ENCODE results near the gene TRPT1.

TRPT1 gene, protein sequence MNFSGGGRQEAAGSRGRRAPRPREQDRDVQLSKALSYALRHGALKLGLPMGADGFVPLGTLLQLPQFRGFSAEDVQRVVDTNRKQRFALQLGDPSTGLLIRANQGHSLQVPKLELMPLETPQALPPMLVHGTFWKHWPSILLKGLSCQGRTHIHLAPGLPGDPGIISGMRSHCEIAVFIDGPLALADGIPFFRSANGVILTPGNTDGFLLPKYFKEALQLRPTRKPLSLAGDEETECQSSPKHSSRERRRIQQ

GRCh38 chr11:64225608-64226506, at the start of gene TRPT1, which contains the start of gene NUDT22:
Gene TRPT1, minus strand, starts transcription at chr11:64226186. Its CDS starts 326 bp downstream, at chr11:64225860.
Gene NUDT22, plus strand, starts transcription at chr11:64226274. Its CDS starts 379 bp downstream, at chr11:64226653.
- peak; percentile 88 for DNase-seq (ENCODE audit: low read depth, low spot score)

GRCh38 chr11:64275031-64275800, 49.2 kb upstream of the TRPT1 start:
- no peak for DNase-seq (ENCODE audit: low read depth, low spot score)

- peak; percentile 95 for DNase-seq (ENCODE audit: low read depth, low spot score)
Observed at GRCh38 chr11:64269540-64270220, 43.7 kb upstream of the TRPT1 start.

- DNase-seq (ENCODE audit: low read depth, low spot score), result no peak
Observed at GRCh38 chr11:64268893-64269539, 43.0 kb upstream of the TRPT1 start.

- no peak for DNase-seq (ENCODE audit: low read depth, low spot score)
Observed at GRCh38 chr11:64268025-64268892, 42.3 kb upstream of the TRPT1 start.

GRCh38 chr11:64267207-64267945, 41.4 kb upstream of the TRPT1 start:
- DNase-seq (ENCODE audit: low read depth, low spot score), result no peak

GRCh38 chr11:64266339-64266738, 40.4 kb upstream of the TRPT1 start:
- no peak for DNase-seq (ENCODE audit: low read depth, low spot score)

DNA sequence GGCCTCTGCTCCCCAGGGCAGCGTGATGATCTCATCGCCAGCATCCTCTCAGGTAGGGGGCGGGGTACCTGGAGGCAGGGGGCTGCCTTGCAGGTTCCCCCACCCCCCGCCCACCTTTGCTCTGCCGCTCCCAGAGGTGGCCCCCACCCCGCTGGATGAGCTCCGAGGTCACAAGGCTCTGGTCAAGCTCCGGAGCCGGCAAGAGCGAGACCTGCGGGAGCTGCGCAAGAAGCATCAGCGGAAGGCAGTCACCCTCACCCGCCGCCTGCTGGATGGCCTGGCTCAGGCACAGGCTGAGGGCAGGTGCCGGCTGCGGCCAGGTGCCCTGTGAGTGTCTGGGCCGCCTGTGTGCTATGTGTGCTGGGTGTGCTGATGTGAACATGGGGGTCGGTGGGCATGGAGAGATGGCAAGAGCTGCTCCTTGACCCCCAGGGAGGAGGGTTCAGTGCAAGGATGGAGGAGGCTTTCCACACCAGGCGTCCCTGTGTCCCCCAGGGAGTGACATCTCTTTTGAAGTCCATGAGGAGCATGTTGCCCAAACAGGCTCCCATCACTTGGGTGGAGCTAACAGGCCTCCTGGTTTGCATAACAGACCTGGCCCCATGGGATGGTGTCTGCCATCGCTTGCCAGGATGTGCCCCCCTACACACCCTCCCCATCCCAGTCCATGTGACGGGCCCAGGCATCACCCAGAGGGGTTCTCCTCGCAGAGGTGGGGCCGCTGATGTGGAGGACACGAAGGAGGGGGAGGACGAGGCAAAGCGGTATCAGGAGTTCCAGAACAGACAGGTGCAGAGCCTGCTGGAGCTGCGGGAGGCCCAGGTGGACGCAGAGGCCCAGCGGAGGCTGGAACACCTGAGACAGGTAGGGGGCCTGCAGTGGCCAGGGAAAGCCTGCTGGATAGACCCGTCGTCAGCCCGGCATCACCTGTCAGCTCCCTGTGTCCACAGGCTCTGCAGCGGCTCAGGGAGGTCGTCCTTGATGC, 39.5 kb upstream of the TRPT1 start:
- no peak for DNase-seq (ENCODE audit: low read depth, low spot score)

DNA sequence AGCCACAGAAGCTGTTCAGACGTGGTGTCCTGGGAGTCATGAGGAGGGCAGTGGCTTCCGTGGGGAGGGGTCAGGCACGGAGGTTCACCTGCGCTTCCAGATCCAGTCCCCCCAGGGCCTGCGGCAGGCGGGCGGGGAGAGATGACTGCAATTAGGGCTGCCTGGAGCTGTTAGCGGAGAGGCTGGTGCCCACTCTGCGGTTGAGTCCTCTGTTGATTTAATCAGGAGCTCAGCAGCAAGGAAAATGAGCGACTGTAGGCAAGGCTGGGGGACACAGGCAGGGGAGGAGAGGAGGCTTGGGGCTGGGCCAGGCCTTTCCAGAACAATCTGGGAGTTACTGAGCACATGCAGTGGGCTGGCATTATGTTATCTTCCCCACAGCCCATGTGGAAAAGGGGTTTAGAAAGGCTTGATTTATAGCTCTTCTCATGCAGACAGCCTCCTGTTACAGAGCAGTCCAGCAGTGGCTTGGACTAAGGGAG, 38.4 kb upstream of the TRPT1 start:
- no peak for DNase-seq (ENCODE audit: low read depth, low spot score)

DNA sequence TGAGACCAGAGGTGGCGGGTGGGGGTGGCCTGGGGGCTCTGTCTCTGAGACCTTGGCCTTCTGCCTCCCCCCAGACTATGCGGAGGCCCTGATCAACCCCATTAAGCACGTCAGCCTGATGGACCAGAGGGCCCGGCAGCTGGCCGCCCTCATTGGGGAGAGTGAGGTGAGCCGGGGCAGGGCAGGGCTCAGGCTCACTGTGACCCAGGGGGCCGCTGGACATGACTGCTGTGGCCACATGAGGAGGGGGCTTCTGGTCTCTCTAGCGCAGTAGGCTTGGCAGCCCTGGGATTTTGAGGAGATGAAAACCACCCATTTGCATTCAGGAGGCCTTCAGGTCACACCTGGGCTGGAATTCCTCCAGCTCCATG, 37.9 kb upstream of the TRPT1 start:
- no peak for DNase-seq (ENCODE audit: low read depth, low spot score)

- DNase-seq (ENCODE audit: low read depth, low spot score), result no peak
Observed at GRCh38 chr11:64263021-64263946, 37.3 kb upstream of the TRPT1 start.

DNA sequence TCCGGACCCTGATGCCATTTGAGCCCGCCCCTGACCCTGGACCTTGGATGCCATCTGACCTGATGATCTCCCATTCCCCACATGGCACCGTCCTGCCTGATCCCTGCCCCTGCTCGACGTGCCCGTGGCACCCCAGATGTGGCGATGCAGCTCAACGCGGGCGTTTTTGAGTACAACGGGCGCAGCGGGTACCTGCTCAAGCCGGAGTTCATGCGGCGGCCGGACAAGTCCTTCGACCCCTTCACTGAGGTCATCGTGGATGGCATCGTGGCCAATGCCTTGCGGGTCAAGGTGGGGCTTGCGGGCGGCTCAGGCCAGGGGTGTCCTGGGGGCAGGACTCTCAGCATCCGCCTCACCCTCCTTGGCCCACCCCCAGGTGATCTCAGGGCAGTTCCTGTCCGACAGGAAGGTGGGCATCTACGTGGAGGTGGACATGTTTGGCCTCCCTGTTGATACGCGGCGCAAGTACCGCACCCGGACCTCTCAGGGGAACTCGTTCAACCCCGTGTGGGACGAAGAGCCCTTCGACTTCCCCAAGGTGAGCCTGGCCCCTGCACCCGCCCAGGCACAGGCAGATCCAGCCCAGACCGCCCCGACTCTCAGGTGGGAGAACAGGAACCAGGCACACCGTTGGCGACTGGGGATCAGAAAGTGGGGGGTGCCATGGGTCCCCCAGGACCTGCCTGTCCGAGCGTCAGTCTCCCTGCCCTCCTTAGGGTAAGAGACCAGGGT, 36.5 kb upstream of the TRPT1 start:
- no peak for DNase-seq (ENCODE audit: low read depth, low spot score)

- no peak for DNase-seq (ENCODE audit: low read depth, low spot score)
Observed at GRCh38 chr11:64261556-64262080, 35.6 kb upstream of the TRPT1 start.

DNA sequence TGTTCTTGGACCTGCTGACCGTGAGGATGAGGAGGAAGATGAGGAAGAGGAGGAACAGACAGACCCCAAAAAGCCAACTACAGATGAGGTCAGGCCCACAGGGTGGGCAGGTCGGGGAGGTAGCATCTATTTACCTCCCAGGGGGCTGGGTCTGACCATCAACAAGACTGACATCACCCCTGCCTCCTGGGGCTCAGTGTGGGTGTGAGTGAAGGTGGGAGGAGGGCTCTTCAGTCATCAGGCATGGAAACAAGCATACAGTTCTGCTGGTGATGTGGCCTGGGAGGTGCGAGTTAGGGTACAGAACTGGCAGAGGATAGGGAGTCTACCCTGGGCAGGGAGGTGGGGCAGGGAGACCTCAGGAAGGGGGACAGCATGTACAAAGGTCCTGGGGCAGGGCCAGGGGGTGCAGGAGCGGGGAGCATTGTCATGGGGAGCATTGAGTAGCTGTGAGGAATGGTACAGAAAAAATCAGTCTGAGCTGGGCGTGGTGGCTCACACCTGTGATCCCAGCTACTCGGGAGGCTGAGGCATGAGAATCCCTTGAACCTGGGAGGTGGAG, 34.2 kb upstream of the TRPT1 start:
- DNase-seq (ENCODE audit: low read depth, low spot score), result no peak

DNA sequence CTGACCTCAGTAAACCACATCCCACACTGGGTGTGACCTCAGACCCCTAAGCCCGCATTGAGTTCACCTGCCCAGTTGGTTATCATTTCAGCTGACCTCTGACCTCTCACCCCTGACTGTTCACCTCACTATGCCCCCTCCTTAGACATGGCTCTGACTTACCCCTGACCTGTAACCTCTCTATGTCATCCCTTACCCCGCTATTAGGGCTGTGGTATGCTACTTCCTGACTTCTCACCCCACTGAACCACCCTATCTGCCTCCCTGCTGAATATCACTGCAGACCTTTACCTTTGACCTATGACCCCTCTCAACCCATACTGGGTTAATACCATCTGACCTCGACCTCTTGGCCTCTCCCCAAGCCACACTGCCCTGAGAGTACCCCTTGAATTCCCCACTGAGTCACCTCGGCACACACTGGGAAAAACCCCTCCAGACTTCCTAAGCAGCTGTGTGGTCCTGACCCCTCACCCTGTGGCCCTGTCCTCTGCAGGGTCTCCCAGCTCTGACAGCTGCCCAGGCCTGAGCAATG, 33.6 kb upstream of the TRPT1 start:
- no peak for DNase-seq (ENCODE audit: low read depth, low spot score)
